ENCODE results near the gene ZBED1. TPM values are rescaled to one million over a fixed set of nuclear protein-coding genes. Genes with fewer than 3 reads are reported as not detected.

Gene ZBED1
- total and polyA plus RNA-seq, 4 donors: 15.9 to 49.0 (median 26.9) TPM

DNA sequence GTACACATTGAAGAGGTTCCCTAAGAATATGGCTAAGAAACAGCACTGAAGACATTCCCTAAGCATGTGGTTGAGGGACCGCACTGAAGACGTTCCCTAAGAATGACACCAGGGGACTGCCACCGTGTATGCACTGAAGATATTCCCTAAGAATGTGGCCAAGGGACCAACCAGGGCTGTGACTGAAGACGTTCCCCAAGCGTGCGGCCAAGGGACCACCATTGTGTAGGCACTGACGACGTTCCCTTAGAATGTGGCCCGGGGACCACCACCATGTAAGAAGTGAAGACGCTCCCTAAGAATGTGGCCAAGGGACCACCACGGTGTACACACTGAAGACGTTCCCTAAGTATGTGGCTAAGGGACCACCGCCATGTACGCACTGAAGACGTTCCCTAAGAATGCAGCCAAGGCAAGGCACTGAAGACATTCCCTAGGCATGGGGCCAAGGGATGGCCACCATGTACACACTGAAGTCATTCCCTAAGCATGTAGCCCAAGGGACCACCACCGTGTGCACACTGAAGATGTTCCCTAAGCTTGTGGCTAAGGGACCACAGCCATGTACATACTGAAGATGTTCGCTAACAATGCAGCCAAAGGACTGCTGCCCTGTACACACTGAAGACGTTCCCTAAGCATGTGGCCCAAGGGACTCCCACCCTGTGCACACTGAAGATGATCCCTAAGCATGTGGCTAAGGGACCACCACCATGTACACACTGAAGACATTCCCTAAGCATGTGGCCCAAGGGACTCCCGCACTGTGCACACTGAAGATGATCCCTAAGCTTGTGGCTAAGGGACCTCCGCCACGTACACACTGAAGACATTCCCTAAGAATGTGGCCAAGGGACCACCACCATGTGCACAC is 22.0 kb downstream of the ZBED1 start:
- H3K9me3 ChIP-seq (ENCODE audit: control insufficient read depth in 4 of 4, low read length in 3 of 4): peaks cover 0 to 1% (median 0%) of the 10 kb centered on the region in 4 donors
- TF ChIP-seq, protein P1, sequence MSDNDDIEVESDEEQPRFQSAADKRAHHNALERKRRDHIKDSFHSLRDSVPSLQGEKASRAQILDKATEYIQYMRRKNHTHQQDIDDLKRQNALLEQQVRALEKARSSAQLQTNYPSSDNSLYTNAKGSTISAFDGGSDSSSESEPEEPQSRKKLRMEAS (IDR thresholded peaks at IDR 0.05): no peak
- TF ChIP-seq, protein P2, sequence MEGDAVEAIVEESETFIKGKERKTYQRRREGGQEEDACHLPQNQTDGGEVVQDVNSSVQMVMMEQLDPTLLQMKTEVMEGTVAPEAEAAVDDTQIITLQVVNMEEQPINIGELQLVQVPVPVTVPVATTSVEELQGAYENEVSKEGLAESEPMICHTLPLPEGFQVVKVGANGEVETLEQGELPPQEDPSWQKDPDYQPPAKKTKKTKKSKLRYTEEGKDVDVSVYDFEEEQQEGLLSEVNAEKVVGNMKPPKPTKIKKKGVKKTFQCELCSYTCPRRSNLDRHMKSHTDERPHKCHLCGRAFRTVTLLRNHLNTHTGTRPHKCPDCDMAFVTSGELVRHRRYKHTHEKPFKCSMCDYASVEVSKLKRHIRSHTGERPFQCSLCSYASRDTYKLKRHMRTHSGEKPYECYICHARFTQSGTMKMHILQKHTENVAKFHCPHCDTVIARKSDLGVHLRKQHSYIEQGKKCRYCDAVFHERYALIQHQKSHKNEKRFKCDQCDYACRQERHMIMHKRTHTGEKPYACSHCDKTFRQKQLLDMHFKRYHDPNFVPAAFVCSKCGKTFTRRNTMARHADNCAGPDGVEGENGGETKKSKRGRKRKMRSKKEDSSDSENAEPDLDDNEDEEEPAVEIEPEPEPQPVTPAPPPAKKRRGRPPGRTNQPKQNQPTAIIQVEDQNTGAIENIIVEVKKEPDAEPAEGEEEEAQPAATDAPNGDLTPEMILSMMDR (IDR thresholded peaks at IDR 0.05; ENCODE audit: low read depth, low read length, missing input control): no peak
- TF ChIP-seq EGR1 (IDR thresholded peaks at IDR 0.05; ENCODE audit: low read depth in 2 of 2) (no peak), TAF1 (conservative IDR thresholded peaks at IDR 0.05) (no peak), JUND (IDR thresholded peaks at IDR 0.05) (no peak), YY1 (IDR thresholded peaks at IDR 0.05) (no peak), NR2F2 (IDR thresholded peaks at IDR 0.05) (no peak), HNF4A (conservative IDR thresholded peaks at IDR 0.05) (no peak), SP1 (IDR thresholded peaks at IDR 0.05) (no peak), HNF4G (IDR thresholded peaks at IDR 0.05) (no peak), FOXA1 (IDR thresholded peaks at IDR 0.05) (no peak), FOXA2 (IDR thresholded peaks at IDR 0.05) (no peak), RAD21 (IDR thresholded peaks at IDR 0.05) (no peak), RXRA (IDR thresholded peaks at IDR 0.05) (no peak), GABPA (IDR thresholded peaks at IDR 0.05 in 1 of 2, conservative IDR thresholded peaks at IDR 0.05 in 1 of 2) (no peak)
- TF ChIP-seq, protein P3, sequence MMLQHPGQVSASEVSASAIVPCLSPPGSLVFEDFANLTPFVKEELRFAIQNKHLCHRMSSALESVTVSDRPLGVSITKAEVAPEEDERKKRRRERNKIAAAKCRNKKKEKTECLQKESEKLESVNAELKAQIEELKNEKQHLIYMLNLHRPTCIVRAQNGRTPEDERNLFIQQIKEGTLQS (IDR thresholded peaks at IDR 0.05): no peak
- TF ChIP-seq, protein P4, sequence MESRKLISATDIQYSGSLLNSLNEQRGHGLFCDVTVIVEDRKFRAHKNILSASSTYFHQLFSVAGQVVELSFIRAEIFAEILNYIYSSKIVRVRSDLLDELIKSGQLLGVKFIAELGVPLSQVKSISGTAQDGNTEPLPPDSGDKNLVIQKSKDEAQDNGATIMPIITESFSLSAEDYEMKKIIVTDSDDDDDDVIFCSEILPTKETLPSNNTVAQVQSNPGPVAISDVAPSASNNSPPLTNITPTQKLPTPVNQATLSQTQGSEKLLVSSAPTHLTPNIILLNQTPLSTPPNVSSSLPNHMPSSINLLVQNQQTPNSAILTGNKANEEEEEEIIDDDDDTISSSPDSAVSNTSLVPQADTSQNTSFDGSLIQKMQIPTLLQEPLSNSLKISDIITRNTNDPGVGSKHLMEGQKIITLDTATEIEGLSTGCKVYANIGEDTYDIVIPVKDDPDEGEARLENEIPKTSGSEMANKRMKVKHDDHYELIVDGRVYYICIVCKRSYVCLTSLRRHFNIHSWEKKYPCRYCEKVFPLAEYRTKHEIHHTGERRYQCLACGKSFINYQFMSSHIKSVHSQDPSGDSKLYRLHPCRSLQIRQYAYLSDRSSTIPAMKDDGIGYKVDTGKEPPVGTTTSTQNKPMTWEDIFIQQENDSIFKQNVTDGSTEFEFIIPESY (IDR thresholded peaks at IDR 0.05): no peak
- TF ChIP-seq, protein P5, sequence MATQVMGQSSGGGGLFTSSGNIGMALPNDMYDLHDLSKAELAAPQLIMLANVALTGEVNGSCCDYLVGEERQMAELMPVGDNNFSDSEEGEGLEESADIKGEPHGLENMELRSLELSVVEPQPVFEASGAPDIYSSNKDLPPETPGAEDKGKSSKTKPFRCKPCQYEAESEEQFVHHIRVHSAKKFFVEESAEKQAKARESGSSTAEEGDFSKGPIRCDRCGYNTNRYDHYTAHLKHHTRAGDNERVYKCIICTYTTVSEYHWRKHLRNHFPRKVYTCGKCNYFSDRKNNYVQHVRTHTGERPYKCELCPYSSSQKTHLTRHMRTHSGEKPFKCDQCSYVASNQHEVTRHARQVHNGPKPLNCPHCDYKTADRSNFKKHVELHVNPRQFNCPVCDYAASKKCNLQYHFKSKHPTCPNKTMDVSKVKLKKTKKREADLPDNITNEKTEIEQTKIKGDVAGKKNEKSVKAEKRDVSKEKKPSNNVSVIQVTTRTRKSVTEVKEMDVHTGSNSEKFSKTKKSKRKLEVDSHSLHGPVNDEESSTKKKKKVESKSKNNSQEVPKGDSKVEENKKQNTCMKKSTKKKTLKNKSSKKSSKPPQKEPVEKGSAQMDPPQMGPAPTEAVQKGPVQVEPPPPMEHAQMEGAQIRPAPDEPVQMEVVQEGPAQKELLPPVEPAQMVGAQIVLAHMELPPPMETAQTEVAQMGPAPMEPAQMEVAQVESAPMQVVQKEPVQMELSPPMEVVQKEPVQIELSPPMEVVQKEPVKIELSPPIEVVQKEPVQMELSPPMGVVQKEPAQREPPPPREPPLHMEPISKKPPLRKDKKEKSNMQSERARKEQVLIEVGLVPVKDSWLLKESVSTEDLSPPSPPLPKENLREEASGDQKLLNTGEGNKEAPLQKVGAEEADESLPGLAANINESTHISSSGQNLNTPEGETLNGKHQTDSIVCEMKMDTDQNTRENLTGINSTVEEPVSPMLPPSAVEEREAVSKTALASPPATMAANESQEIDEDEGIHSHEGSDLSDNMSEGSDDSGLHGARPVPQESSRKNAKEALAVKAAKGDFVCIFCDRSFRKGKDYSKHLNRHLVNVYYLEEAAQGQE (IDR thresholded peaks at IDR 0.05): no peak
- no peak for DNase-seq (ENCODE audit: low spot score)

More for the DNA sequence above, 22.0 kb downstream of the ZBED1 start:
- H3K27me3 ChIP-seq (ENCODE audit: control insufficient read depth in 4 of 4, insufficient read depth in 4 of 4, low read length in 3 of 4): no peaks in the 10 kb centered on the region
- peak overlapping the region in 1 of 2 donors; percentile 10 for H3K27ac ChIP-seq (ENCODE audit: low read depth in 1 of 2, low read length in 2 of 2)
- no peaks in the 10 kb centered on the region for H3K36me3 ChIP-seq (ENCODE audit: control insufficient read depth in 4 of 4, insufficient read depth in 3 of 4, low read depth in 1 of 4, low read length in 3 of 4)
- WGBS: 96% methylated on average over 21 of the region's 21 CpGs
- peaks cover 0 to 2% (median 0%) of the 10 kb centered on the region in 4 donors for H3K4me1 ChIP-seq (ENCODE audit: control insufficient read depth in 4 of 4, insufficient read depth in 4 of 4, low read length in 3 of 4)
- H3K4me3 ChIP-seq (ENCODE audit: low read depth in 1 of 3, low read length in 3 of 3): no peak overlapping the region
- no peak overlapping the region for H3K9ac ChIP-seq (ENCODE audit: low read depth in 1 of 2, low read length in 2 of 2)
